Measurements from ENCODE around the gene CTSZ.
"Not testable (repeated sequence)": the region's sequence is repeated elsewhere in the genome, so short reads cannot be mapped to it uniquely, and the experiment has no call there.

The CTSZ gene

GRCh38 chr20:58963060-58963584 lies 43.9 kb downstream of the CTSZ start:
- TF ChIP-seq CTCF (IDR thresholded peaks at IDR 0.05; ENCODE audit: low read depth, low read length), result no peak
- DNase-seq (ENCODE audit: extremely low read depth, low read depth), result no peak

- no peak for DNase-seq (ENCODE audit: extremely low read depth, low read depth)
- TF ChIP-seq CTCF (IDR thresholded peaks at IDR 0.05; ENCODE audit: low read depth, low read length), result no peak
These were observed 47.4 kb downstream of the CTSZ start for GRCh38 chr20:58959652-58960051.

- no peak for TF ChIP-seq CTCF (IDR thresholded peaks at IDR 0.05; ENCODE audit: low read depth, low read length)
- no peak for DNase-seq (ENCODE audit: extremely low read depth, low read depth)
These were observed 51.0 kb downstream of the CTSZ start for GRCh38 chr20:58956078-58956477.

- TF ChIP-seq CTCF (IDR thresholded peaks at IDR 0.05; ENCODE audit: low read depth, low read length), result no peak
- DNase-seq (ENCODE audit: extremely low read depth, low read depth), result no peak
These were observed 54.0 kb downstream of the CTSZ start for GRCh38 chr20:58953050-58953449.

- DNase-seq (ENCODE audit: extremely low read depth, low read depth), result no peak
- TF ChIP-seq CTCF (IDR thresholded peaks at IDR 0.05; ENCODE audit: low read depth, low read length), result no peak
These were observed 56.5 kb downstream of the CTSZ start for GRCh38 chr20:58950603-58951002.

- DNase-seq (ENCODE audit: extremely low read depth, low read depth), result not testable (repeated sequence)
These were observed 59.2 kb downstream of the CTSZ start for GRCh38 chr20:58947797-58948388.

- no peak for TF ChIP-seq CTCF (IDR thresholded peaks at IDR 0.05; ENCODE audit: low read depth, low read length)
- no peak for DNase-seq (ENCODE audit: extremely low read depth, low read depth)
These were observed 61.0 kb downstream of the CTSZ start for GRCh38 chr20:58945965-58946631.
